Smooth muscle cell of the brain vasculature (primary cell): ENCODE results near the gene CDH13.

Experiments used
- DNase-seq: peaks from one replicate; pipeline ENCODE4 v3.0.0-alpha.2; 2012; ENCODE audit warnings: low read depth, low spot score

CDH13 gene

DNA sequence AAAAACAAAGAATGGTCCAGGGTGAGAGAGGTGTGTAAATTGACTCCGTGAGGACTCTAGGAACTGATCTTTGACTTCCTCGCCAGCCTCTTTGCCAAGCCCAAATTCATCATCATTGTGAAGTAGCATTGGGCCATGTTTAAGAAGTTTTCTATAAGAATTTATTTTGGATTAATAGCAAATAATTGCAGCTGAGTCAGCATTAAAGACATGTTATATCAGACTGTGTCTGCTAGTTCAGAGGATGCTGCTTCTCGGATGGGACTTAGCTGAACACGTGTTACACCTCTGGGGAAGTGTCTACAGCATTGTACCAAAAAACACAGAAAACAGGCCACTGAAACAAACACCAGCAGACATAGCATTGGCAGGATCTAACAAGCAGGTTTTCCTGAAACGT, 366.6 kb downstream of the CDH13 start:
- no peak for DNase-seq

DNA sequence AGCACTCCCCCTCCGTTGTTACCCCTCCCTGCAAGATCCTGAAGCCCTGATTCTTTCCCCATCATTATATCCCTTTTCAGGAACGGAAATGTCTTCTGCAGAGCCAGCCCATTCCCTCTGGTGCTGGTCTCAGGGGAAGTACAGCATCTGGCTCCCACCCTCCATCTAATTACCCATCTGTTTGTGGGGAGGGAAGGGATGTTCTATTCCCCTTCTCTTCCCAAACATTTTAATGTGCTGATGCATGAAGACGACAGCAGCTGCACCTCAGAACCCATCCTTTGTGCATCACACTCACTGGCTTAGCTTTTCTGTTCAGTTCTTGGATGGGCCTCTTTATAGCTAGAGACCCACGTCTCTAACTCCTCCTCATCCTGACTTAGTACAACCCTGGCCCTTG, 367.2 kb downstream of the CDH13 start:
- no peak for DNase-seq

GRCh38 chr16:82995286-82995923, 368.6 kb downstream of the CDH13 start:
- no peak for DNase-seq

DNA sequence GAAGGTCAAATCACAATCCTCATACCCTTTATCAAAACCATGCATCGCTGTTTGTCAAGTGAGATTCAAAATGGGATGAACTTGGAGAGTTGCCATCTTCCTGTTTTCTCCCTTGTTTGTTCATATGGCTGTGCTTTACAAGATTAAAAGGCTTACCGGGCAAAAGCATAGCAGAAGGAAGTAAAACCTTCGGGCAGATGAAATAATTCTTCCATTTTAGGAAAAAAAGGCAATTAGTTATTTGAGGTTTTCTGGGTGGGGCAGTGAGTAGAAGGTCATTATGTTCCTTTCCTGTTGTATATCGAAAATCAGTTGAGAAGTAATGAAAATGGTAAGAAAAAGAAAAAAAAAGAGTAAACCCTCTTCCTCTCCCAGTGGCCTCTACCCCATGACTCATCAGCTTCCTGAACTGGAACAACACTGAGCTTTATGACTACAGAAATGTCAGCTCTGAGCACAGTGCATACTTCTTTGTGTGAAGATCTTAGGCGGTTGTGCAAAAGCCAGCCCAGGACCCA, 369.2 kb downstream of the CDH13 start:
- DNase-seq: peak; percentile 57

GRCh38 chr16:82996814-82997213, 370.0 kb downstream of the CDH13 start:
- no peak for DNase-seq

DNA sequence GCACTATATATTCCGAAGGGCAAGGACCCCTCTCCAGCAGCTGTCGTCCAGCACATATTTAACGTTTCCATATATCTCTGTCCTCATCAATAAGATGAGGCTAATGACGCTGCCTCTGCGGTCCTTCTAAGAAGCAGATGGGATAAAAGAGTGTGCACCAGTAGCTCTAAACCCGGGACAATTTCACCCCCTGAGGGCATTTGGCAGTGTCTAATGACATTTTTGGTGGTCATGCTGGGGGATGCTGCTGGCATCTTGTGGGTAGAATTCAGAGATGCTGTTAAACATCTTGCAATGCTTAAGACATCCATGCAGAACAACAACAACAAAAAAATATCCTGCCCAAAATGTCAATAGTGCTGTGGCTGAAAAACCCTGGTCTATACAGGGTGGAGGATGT, 372.9 kb downstream of the CDH13 start:
- no peak for DNase-seq

DNA sequence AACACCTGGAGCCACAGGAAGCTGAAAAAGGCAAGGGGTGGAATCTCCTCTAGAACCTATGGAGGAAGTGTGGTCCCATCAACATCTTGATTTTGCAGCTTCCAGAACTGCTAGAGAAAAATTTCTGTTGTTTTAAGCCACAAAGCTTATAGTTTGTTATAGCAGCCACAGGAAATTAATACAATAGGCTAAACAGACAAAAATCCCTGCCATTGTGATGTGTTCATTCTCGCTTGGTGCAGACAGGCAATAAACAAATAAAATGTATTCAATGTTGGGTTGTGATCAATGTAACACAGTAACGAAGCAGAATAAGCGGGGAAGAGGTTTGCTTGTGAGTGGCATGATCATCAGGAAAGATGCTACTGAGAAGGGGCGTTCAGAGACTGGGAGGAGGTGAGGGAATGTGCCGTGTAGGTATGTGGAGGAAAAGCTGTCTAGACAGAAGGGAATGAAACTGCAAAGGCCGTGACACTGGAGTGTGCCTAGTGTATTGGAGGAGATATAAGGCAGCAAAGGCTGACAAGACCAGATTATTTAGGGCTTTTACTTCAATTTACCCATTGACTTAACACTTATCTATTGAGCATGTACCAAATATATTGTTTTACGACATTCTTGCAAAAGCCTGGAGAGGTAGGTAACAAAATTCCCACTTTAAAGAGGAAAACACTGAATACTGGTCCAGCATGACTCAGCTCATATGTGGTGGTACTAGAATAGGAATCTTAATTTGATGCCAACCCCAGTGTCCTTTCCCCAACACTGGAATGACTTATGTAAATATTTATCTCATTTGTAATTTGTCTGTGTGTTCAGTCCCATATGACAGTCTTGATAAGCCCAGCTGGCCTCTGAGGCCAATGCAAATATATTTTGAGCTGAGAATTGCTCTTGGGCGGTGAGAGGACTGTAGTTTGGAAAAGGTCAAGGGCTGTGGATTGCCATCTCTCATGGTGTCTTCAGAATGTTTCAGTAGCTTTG, 375.9 kb downstream of the CDH13 start:
- DNase-seq: no peak

GRCh38 chr16:83004868-83005652, 378.3 kb downstream of the CDH13 start:
- DNase-seq: no peak

DNA sequence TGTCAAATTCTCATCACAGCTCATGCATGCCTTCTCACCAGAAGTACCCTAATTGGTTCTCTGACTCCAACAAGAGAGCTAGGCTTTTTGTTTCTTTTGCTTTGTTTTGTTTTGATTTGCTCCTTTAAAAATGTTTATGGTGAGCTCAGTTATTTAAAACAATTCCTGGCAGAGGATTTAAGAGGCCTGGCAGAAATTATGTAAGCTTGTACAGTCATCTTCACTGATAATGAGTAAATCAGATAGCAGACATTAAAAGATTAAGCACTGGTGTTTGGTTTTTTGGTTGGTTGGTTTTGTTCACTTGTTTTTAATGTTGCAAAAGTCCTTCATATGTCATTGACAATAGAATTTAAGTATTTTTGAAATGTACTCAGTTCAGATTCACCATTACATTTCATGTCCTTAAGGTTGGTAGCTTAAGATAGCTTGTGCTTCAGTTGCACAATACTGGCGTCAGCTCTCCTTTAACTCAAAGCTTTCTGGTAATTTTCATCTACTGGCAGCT, 378.9 kb downstream of the CDH13 start:
- no peak for DNase-seq

GRCh38 chr16:83010776-83011720, 384.3 kb downstream of the CDH13 start:
- DNase-seq: no peak

- no peak for DNase-seq
Measured at GRCh38 chr16:83011939-83012338, 385.2 kb downstream of the CDH13 start.

- no peak for DNase-seq
Measured at GRCh38 chr16:83013071-83013470, 386.3 kb downstream of the CDH13 start.

- no peak for DNase-seq
Measured at GRCh38 chr16:83019963-83020362, 393.2 kb downstream of the CDH13 start.

DNA sequence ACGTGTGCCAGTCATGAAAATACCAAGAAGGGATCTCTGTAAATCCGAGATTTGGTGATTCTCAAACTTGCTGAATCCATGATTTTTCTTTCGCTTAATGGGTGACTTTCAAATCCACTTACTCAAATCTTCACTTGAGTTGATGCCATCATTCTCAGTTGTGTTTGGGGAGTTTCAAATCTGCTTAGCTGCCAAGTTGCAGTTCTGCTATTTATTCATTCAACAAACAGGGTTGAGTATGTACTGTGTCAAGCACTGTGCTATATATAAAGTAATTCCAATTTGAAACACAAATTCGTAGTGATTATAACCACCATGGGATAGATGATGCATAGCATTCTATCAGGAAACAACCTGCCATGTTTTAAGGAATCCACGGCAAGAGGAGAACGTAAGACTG, 394.3 kb downstream of the CDH13 start:
- DNase-seq: no peak

GRCh38 chr16:83021746-83022145, 395.0 kb downstream of the CDH13 start:
- DNase-seq: no peak

- no peak for DNase-seq
Measured at GRCh38 chr16:83023011-83023410, 396.2 kb downstream of the CDH13 start.

- DNase-seq: no peak
Measured at GRCh38 chr16:83023640-83024039, 396.9 kb downstream of the CDH13 start.

- DNase-seq: no peak
Measured at GRCh38 chr16:83027973-83028372, 401.2 kb downstream of the CDH13 start.

GRCh38 chr16:83029467-83029866, 402.7 kb downstream of the CDH13 start:
- DNase-seq: no peak

DNA sequence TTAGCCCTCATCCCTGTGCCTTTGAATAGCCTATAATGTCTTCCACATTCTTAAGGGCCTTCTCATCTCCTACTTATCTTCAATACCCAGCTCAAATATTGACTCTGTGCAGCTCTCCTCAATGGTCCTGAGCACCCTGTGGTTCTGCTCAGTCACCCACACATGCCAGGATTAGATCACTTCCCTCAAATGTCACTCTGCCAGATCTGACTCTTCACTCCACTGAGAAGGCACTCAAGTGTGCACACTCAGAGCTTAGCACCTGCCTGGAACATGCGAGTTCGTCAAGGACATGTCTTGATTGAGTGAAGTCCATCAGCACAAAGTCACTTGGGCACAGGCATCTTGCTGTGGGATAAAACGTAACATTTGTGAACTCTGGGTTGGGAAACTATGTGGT, 404.8 kb downstream of the CDH13 start:
- no peak for DNase-seq

GRCh38 chr16:83037102-83037501, 410.3 kb downstream of the CDH13 start:
- no peak for DNase-seq
